Bronchial epithelial cell (primary cell): ENCODE measurements around the gene SLC47A2. TPM values are rescaled to one million over a fixed set of nuclear protein-coding genes. Genes with fewer than 3 reads are reported as not detected.
"Not testable (repeated sequence)": the region's sequence is repeated elsewhere in the genome, so short reads cannot be mapped to it uniquely, and the experiment has no call there.

Source experiments
- DNase-seq: peaks from one replicate; pipeline ENCODE4 v3.0.0-alpha.2; 2010; ENCODE audit warnings: low read depth
- FAIRE-seq: peaks from 2 replicates; lab custom pipeline; 2011; peaks lifted over from hg19 to GRCh38; lab: Jason Lieb, UNC
- H3K27me3 ChIP-seq: 2 replicates; pipeline ENCODE4 v1.5.1; 2011; ENCODE audit warnings: low read length; ENCODE audit not compliant: control insufficient read depth, insufficient read depth
- H3K36me3 ChIP-seq: 2 replicates; pipeline ENCODE4 v1.5.1; 2011; ENCODE audit warnings: low read length; ENCODE audit not compliant: control insufficient read depth, insufficient read depth
- H3K4me3 ChIP-seq: 2 replicates; pipeline ENCODE4 v1.5.1; 2011; ENCODE audit warnings: mild to moderate bottlenecking, low read depth, low read length, control low read depth
- CTCF ChIP-seq: IDR thresholded peaks from 2 replicates; pipeline ENCODE4 v1.5.1; 2011; ENCODE audit warnings: mild to moderate bottlenecking, moderate library complexity, low read length, control low read depth, inconsistent platforms; ENCODE audit not compliant: insufficient read depth, severe bottlenecking
- total RNA-seq: library from RNA; depleted of rRNA; stranded (reverse); fragments of >200 nt; gene quantifications from 2 replicates; pipeline ENCODE4 v1.2.1, GENCODE V29; 2014

Gene SLC47A2
- total RNA-seq, 1 donor from 2014 or later: 0.79 TPM

GRCh38 chr17:19676896-19677295 is 39.5 kb downstream of the SLC47A2 start:
- FAIRE-seq: no peak
- no peak for DNase-seq
- Histone ChIP-seq H3K4me3 (no peak overlapping the region), H3K36me3 (peaks cover 10% of the 10 kb centered on the region), H3K27me3 (no peaks in the 10 kb centered on the region)
- TF ChIP-seq CTCF: no peak

- peaks cover 16% of the 10 kb centered on the region for H3K36me3 ChIP-seq
- FAIRE-seq: no peak
- DNase-seq: peak; percentile 42
- TF ChIP-seq CTCF: no peak
- no peak overlapping the region for H3K4me3 ChIP-seq
- H3K27me3 ChIP-seq: no peaks in the 10 kb centered on the region
Measured at GRCh38 chr17:19673623-19674022, 42.8 kb downstream of the SLC47A2 start.

GRCh38 chr17:19672009-19672750 is 44.2 kb downstream of the SLC47A2 start:
- peaks cover 18% of the 10 kb centered on the region for H3K36me3 ChIP-seq
- FAIRE-seq (no peak), DNase-seq (no peak)
- H3K4me3 ChIP-seq: no peak overlapping the region
- H3K27me3 ChIP-seq: no peaks in the 10 kb centered on the region
- no peak for TF ChIP-seq CTCF

- Histone ChIP-seq H3K27me3 (no peaks in the 10 kb centered on the region), H3K36me3 (peaks cover 14% of the 10 kb centered on the region), H3K4me3 (no peak overlapping the region)
- DNase-seq (no peak), FAIRE-seq (no peak)
- TF ChIP-seq CTCF: no peak
Measured at GRCh38 chr17:19671433-19671832, 45.0 kb downstream of the SLC47A2 start.

GRCh38 chr17:19670908-19671307 is 45.5 kb downstream of the SLC47A2 start:
- Histone ChIP-seq H3K4me3 (no peak overlapping the region), H3K27me3 (no peaks in the 10 kb centered on the region), H3K36me3 (peaks cover 17% of the 10 kb centered on the region)
- DNase-seq (no peak), FAIRE-seq (peak; percentile 58)
- no peak for TF ChIP-seq CTCF

- not testable (repeated sequence) for DNase-seq, FAIRE-seq, H3K4me3 ChIP-seq, H3K27me3 ChIP-seq
- H3K36me3 ChIP-seq: peaks cover 16% of the 10 kb centered on the region
Measured at GRCh38 chr17:19669680-19670079, 46.7 kb downstream of the SLC47A2 start.
